ENCODE data around the gene RNF146.

DNA sequence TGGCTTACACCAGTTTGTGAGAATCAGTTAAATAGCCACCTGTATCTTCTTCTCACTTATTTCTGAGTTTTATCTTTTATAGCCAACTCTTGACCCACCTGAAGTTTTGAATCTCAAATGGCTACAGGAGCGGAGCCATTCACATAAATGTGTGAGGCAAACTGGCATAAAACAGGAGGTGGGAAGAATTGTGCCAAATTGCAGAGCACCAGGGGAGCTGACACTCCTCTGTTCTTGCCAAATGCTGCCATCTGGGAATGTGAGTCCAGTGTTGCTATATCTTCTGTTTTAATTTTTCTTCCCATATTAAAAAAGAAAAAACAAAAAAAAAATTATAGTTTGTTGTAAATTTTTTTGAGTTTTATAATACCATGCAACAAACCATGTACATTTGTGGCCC is 17.0 kb upstream of the RNF146 start:
- TF ChIP-seq CTCF (IDR thresholded peaks at IDR 0.05) = no peak
- TF ChIP-seq POLR2A (IDR thresholded peaks at IDR 0.05) = no peak
